DMS153 treated with DMSO at 0.1 percent for 48 hours (cell line): ENCODE measurements around the gene ZAR1L.

Experiments used
- DNase-seq: peaks from one replicate; lab custom pipeline; 2025; ENCODE audit not compliant: unreplicated experiment; lab: John Stamatoyannopoulos, UW

Gene ZAR1L

DNA sequence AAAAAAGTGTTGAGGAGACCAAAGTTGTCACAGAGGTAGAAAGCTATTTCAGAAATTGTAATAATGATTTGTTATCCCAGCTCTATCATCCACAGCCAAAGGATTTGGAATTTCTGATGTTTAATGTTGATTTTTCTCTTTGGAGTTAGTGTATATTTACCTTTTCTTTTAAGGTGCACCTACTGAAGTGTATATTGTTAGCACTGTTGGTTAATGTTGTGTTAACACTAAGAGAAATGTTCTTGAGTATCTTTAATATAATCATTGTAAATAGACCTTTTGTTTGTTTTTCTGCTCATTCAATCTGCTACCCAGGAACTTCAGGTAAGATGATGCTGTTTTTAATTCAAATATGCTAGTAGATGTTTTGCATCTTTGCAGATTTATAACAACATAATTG, 57.5 kb downstream of the ZAR1L start:
- peak; percentile 19 for DNase-seq

DNA sequence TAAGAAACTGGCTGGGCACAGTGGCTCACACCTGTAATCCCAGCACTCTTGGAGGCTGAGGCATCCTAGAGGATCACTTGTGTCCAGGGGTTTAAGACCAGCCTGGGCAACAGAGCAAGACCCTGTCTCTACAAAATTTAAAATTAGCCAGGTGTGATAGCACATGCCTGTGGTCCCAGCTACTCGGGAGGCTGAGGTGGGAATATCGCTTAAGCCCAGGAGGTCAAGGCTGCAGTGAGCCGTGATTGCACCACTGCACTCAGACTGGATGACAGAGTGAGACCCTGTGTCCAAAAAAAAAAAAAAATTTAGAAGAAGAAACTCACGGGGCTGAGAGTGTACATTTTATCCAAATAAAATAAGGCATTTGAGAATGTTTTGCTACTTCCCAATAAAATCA, 58.9 kb downstream of the ZAR1L start:
- no peak for DNase-seq

DNA sequence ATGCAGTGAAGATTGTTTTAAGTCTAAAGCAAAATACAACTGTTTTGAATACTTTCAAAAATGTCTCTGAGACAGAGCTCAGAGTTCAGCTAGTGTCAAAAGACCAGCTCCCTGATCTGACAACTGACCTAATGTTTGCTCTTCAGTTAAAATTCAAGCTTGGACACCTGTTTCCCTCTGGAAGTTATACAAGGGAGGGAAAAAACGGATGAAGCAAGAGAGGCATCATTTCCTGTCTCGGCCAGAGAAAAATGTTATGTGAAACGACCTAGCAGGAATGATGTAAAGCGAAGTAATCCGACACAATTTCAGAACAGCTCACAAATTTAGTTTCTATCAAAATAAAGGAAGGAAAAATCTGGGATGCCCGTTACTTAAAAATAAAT, 59.4 kb downstream of the ZAR1L start:
- no peak for DNase-seq

DNA sequence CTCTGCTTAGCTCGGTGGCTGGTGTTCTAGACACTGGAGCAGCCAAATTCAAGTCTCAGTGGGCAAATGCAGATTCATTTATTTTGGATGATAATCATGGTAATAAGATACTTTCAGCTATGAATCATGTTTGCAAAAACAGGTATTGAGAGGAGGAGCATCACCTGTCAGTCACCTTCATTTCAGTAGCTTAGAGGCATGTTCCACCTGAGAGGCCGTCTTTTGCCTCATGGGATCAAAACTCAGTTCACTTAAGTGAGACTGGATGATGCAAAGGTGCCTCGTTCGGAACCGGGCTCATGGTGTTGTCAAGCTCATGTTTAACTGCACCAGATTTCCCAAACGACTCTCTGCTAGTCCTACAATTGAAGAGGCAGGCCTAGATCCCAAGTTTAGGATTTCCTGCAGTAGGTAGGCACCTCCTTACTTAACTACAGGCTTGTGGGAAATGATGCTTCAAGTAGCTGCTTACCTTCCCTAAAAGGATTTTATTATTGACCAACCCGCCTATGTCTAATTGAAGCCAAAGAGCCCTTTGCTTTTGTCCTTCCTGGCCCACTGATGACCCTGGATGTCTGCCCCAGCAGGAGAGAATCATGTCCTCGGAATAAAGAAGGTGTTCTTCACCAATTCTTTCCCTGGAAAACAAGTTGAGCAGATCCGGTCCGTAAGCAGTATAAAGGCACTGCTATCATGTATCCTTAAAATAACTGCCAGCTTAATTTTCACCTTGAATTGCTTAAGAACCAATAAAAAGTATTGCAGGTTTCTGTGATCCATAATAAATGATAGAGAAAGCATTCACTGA, 60.0 kb downstream of the ZAR1L start:
- DNase-seq: no peak

DNA sequence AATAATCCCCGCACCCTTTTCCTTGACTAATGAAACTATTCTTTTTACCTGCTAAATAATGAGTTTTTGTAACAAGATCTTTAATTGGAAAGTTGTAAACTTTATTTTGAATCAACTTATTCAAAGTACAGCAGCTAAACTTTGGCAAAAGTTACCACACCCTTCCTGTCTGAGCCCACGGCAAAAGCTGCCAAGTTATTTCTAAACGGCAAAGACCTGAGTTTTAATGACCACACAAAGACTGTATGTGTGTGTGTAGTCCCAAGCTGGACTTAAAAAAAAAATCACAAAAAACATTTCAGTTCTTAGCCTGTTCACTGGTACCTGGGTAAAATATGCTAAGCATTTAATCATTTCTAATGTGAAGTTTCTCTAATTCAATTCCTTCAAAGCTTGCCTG, 60.7 kb downstream of the ZAR1L start:
- no peak for DNase-seq

DNA sequence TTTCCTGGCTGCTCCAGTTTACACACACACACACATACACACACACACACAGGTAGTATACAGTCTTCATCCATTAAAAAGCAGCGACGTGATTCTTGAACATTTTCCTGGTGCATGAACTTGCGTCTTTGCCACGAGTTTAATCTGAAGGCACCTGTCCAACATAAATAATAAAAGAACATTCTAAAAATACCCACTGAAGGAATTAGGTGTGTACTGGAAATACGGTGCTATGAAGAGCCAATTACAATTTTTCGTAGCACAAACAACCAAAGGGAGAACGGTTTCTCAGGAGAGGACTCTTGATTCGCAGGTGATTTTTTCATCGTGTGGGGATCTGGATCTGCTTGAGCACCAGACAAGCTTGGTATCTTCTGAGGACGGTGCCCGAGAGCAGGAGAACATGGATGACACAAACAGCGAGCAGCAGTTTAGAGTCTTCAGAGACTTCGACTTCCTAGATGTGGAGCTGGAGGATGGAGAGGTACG, 61.2 kb downstream of the ZAR1L start:
- no peak for DNase-seq
